CD1c-positive myeloid dendritic cell (primary cell): ENCODE data around the gene CARMIL1.
A peak's percentile ranks its signal among the peaks of the same experiment; 100 is the strongest.
"Not testable (repeated sequence)": the region's sequence is repeated elsewhere in the genome, so short reads cannot be mapped to it uniquely, and the experiment has no call there.

Experiments used
- DNase-seq: peaks from one replicate; pipeline ENCODE4 v3.0.0-alpha.2; 2016; ENCODE audit errors: extremely low spot score

CARMIL1 gene

GRCh38 chr6:25277857-25278256 is 1.3 kb upstream of the CARMIL1 start:
- no peak for DNase-seq

- no peak for DNase-seq
These were observed 787 bp upstream of the CARMIL1 start for GRCh38 chr6:25278261-25278913.

DNA sequence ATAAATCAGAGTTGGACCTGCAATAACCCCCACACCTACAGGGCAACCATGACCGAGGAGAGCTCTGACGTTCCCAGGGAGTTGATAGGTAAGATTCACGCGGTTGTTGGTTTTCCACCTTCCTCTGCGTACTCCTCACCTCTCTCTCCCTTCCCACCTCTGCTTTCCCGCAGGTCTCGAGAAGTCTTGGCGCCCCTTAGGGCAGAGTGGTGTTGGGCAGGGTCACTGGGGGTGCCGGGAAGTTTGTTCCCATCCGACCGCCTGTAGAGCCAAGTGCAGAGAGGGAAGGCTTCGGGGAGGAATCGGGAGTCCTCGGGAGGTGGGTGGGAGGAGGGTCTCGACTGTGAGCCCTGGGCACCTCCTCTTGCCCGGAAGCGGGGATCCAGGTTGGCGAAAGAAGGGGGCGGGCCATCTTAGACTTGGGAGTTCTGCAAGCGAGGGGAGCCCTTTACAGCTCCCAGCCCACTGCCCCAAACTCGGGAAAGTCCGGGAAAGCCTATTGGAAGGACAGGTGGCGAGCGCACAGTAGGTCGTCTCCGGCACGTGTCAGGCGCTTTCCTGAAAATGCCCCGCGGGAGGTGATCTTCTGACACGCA is 672 bp downstream of the CARMIL1 start:
- no peak for DNase-seq

DNA sequence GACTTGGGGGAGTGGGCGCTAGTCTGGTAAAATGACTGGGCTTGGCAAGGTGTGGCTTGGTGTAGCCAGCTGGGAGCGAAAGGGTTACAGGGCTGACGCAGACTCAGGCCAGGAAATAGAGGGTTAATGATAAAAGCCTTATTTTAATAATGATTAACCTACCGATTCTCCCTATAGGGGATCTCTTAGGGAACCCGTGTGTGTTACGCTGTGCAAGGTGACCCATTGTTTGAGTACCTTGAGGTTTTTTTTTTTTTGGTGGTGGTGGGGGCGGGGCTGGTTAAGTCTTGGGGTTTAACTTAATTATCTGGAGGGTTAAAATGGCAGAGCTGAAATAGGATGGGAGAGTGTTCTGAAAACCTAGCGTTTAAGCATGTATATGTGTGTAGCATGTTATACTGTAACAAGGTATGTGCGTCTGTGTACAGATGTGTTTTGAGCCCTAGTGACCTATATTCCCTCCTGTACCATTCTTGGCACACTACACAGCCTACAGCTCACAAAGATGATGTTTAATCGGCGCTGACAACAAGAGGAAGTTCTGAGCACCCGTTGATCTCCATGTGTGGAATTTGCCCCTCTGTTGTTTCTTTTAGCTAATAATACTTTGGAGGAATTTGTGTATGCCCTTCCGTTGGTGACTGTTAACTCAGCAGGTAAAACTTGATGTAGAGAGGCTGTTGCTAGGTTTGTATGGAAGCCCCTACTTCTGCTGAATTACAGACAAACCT is 1.3 kb downstream of the CARMIL1 start:
- no peak for DNase-seq

DNA sequence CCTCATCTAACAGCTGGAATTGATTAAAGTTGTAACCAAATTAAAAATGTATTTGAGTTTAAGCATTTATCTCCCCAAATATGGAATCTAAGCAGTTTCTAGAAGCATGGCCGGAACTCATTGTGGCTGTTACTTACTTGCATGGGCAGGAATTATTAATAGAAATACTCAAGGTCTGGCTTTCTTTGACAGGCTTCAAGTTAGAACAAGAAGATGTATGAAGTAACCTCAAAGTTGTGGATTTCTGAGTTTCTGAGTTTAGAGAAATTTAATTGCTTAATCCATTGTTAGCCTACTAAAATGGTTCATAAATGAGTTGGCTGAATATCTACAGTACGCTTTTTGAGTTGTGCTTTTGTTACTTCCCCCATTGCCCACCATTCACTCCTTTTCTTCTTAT is 7.7 kb downstream of the CARMIL1 start:
- no peak for DNase-seq

GRCh38 chr6:25287941-25288340 is 8.8 kb downstream of the CARMIL1 start:
- DNase-seq: no peak

DNA sequence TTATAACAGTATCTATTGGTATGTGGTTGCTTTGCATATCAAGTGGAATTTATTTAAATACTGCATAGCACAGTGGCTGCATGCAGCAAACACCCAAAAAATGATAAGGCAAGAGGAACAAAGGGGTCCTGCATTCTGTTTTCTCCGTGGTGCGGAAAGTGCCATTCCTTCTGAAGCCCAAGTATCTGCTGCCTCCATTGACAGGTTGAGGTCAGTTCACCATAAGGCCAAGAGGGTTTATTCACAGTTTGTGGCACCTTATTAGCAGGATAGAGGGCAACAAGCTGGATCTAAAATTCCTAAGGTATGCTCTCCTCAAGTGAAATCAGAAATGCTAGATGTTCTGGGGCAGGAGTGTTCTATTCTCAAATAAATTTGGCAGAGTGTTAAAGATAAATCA is 9.3 kb downstream of the CARMIL1 start:
- DNase-seq: no peak

DNA sequence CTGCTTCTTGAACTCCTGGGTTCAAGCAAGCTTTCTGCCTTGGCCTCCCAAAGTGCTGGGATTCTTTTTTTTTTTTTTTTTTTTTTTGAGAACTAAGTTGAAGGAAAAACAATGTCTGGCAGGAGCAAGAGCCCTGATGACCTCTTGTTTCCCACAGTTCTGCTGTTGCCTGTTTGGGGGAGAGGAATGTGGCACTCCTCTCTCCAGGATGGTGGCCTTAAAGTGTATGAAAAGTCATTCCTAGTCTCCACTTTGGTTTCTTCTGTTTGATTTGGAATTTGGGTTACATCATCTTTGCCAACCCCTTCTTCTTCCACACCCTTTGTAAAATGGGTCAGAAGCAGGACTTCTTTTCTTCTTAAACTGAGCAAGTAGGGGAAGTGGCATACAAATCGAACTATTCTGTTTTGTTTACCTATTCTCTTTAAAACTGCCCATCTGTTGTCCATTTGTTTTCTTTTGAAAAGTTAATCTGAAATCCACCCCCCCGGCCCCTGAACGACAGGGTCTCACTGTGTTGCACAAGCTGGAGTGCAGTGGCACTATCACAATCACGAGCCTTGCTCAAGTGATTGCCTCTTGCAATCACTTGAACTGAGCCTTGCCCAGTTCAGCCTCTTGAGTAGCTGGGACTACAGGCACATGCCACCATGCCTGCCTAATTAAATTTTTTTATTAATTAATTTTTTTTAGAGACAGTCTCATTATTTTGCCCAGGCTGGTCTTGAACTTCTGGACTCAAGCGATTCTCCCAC is 11.3 kb downstream of the CARMIL1 start:
- DNase-seq: no peak

DNA sequence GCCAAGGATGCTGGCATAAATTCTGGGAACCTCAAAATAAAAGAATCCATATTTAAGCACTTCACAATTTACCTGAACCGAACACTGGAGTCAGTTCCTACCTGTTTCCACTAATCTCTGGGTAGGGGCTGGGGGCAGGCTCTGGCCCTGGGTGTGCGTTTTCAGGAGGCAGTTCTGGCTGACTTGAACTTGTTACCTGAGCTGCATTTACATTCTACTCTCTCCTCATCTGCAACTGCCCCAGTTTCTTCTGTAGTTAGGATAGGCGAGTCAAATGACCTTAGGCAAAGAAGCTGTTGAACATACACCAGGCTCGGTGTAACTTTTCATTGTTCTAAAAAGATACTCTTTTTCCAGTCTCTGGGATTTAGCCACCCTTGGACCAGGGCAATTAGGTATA is 13.2 kb downstream of the CARMIL1 start:
- no peak for DNase-seq

DNA sequence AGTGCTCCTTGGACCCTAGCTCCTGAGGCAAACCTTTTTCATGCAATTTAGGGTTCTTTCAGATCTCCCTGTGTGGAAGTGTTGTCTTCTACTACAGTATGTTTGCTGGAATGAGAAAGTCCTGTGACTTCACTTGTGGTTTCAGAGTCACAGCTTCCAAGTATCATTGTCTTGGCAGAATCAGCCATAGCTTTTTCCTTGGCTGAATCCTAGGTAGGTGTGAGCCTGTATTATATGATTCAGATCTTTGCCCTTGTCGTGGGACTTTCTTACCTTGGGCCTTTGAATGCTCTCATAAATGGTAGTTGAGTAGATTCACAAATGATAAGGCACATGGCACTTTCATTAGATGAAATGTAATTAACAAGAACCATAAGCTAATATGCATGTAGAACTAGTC is 16.5 kb downstream of the CARMIL1 start:
- DNase-seq: no peak

- no peak for DNase-seq
These were observed 17.2 kb downstream of the CARMIL1 start for GRCh38 chr6:25296217-25296905.

GRCh38 chr6:25297039-25297441 is 17.9 kb downstream of the CARMIL1 start:
- no peak for DNase-seq

GRCh38 chr6:25297823-25298522 is 18.8 kb downstream of the CARMIL1 start:
- no peak for DNase-seq

- not testable (repeated sequence) for DNase-seq
These were observed 19.3 kb downstream of the CARMIL1 start for GRCh38 chr6:25298523-25298865.

DNA sequence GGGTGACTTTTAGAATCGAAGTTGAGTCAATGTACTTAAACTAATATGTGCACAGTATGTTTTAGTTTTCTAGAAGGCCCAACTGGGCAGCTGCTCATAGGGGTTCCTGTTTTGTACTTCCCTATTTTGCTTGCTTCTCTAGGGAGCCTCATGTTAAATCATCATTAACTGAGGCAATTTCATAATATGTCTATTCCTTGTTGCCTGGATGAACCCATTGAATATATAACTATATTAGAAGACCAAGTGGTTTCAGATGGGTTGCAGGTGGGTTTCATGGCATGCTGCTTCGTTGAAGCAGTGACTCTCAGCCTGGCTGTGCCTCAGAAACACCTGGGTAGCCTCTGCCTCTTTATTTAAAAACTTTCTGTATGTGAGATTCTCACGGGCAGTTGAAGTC is 22.2 kb downstream of the CARMIL1 start:
- DNase-seq: peak; percentile 70

- no peak for DNase-seq
These were observed 23.0 kb downstream of the CARMIL1 start for GRCh38 chr6:25302151-25302550.

GRCh38 chr6:25302677-25303128 is 23.5 kb downstream of the CARMIL1 start:
- DNase-seq: no peak

GRCh38 chr6:25303254-25303653 is 24.1 kb downstream of the CARMIL1 start:
- no peak for DNase-seq

DNA sequence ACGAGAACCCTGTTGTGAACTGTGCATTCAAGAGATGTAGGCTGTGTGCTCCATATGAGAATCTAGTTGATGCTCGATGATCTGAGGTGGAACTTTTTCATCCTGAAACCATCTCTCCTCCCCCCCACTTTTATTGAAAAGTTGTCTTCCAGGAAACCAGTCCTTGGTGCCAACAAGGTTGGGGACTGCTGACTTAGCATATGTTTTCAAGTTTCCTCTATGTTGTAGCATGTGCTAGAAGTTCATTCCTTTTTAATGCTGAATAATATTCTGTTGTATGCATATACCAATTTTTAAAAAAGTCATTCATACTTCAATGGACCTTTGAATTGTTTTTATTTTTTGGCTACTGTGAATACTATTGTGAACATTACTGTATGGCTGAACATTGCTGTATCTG is 27.2 kb downstream of the CARMIL1 start:
- DNase-seq: no peak

- no peak for DNase-seq
These were observed 28.8 kb downstream of the CARMIL1 start for GRCh38 chr6:25307805-25308494.

- DNase-seq: no peak
These were observed 30.7 kb downstream of the CARMIL1 start for GRCh38 chr6:25309886-25310285.
